ENCODE results near the gene BMPR1B. TPM values are rescaled to one million over a fixed set of nuclear protein-coding genes. Genes with fewer than 3 reads are reported as not detected.

The BMPR1B gene
- total RNA-seq, 3 donors from 2014 or later (not counting 1 experiment from before 2014, with no cell fraction given), result 0.25 TPM; not detected in 2

DNA sequence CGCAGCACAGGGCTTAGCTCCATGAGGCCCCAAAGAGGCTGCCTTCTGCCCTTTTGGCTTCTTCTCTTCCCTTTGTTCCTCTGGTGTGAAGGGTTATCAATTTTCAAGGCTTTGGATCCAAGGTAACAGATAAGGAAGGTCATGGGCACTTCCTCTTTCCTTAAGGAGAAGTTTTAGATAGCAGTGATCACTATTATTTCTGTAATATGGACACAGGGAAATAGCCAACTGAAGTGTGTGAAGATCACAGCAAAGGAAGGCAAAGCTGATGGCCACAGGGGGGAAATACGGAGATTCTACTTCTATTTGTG, 424.2 kb downstream of the BMPR1B start:
- H3K4me1 Mint-ChIP-seq, result no peaks in the 10 kb centered on the region
- 42% methylated on average over 2 of the region's 2 CpGs for WGBS (ENCODE audit: insufficient coverage)
- H3K27ac ChIP-seq (ENCODE audit: low read length), result no peak overlapping the region

DNA sequence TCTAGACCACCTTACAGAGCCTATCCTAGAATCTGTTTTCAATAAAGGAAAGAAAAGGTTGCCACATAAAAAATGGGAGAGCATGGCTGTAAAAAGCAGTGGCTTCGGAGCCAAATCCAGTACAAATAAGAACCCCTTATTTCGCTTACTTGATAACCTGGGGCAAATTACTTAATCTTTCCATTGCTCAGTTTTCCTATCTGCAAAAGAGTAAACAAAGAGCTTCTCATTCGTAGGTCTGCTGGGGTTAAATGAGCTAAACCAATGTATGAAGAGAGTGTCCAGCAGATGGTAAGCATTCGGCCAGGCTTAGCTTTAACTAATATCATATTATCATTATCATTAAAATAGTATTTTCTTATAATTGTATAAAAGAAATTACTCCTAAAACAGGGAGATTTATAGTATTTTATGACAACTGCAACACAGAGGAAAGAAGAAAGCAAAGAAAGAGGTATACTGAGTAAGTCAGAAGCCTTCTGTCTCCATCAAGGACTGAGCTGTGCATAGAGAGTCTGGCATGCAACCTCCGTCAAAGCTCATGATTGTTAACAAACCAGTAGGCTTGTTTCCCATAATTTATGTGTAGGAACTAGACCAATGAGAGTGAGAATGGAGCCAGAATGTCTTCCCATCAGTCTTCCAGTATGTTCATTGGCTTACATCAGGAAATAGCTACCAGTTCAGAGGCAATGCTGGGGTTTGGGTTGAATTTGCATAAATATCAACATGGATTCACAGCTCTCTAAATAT, 426.1 kb downstream of the BMPR1B start:
- no peak overlapping the region for H3K27ac ChIP-seq (ENCODE audit: low read length)
- DNase-seq (no peak), ATAC-seq (no peak)
- H3K4me1 Mint-ChIP-seq, result no peaks in the 10 kb centered on the region
- H3K36me3 ChIP-seq (ENCODE audit: control insufficient read depth, insufficient read depth, low read length), result no peaks in the 10 kb centered on the region
- H3K36me3 Mint-ChIP-seq, result no peaks in the 10 kb centered on the region
- H3K27ac Mint-ChIP-seq, result no peak overlapping the region
- no peak overlapping the region for H3K4me3 ChIP-seq (ENCODE audit: low read length)
- intact Hi-C loops (cut with micrococcal nuclease), result no loop called here
- H3K9me3 Mint-ChIP-seq, result no peaks in the 10 kb centered on the region
- 92% methylated on average over 3 of the region's 5 CpGs for WGBS (ENCODE audit: insufficient coverage)
- TF ChIP-seq, protein P1, sequence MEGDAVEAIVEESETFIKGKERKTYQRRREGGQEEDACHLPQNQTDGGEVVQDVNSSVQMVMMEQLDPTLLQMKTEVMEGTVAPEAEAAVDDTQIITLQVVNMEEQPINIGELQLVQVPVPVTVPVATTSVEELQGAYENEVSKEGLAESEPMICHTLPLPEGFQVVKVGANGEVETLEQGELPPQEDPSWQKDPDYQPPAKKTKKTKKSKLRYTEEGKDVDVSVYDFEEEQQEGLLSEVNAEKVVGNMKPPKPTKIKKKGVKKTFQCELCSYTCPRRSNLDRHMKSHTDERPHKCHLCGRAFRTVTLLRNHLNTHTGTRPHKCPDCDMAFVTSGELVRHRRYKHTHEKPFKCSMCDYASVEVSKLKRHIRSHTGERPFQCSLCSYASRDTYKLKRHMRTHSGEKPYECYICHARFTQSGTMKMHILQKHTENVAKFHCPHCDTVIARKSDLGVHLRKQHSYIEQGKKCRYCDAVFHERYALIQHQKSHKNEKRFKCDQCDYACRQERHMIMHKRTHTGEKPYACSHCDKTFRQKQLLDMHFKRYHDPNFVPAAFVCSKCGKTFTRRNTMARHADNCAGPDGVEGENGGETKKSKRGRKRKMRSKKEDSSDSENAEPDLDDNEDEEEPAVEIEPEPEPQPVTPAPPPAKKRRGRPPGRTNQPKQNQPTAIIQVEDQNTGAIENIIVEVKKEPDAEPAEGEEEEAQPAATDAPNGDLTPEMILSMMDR (IDR thresholded peaks at IDR 0.05), result no peak
- no peaks in the 10 kb centered on the region for H3K4me1 ChIP-seq (ENCODE audit: control insufficient read depth, insufficient read depth, low read length)
- H3K4me3 Mint-ChIP-seq, result no peak overlapping the region
- H3K27me3 ChIP-seq (ENCODE audit: control insufficient read depth, insufficient read depth, low read length), result no peaks in the 10 kb centered on the region
- H3K27me3 Mint-ChIP-seq (ENCODE audit: low read depth in 2 of 2), result no peaks in the 10 kb centered on the region
- H3K9me3 ChIP-seq (ENCODE audit: control insufficient read depth, insufficient read depth, low read length), result no peaks in the 10 kb centered on the region

More for the DNA sequence above, 424.2 kb downstream of the BMPR1B start:
- H3K36me3 ChIP-seq (ENCODE audit: control insufficient read depth, insufficient read depth, low read length), result no peaks in the 10 kb centered on the region
- TF ChIP-seq, protein P1 (IDR thresholded peaks at IDR 0.05), result no peak
- Mint-ChIP-seq H3K27ac (no peak overlapping the region), H3K9me3 (no peaks in the 10 kb centered on the region), H3K36me3 (no peaks in the 10 kb centered on the region), H3K27me3 (ENCODE audit: low read depth in 2 of 2) (peaks cover 0 to 2% of the 10 kb centered on the region in 2 donors), H3K4me3 (no peak overlapping the region)
- no peaks in the 10 kb centered on the region for H3K4me1 ChIP-seq (ENCODE audit: control insufficient read depth, insufficient read depth, low read length)
- H3K9me3 ChIP-seq (ENCODE audit: control insufficient read depth, insufficient read depth, low read length), result no peaks in the 10 kb centered on the region
- ATAC-seq (no peak), DNase-seq (no peak)
- no peak overlapping the region for H3K4me3 ChIP-seq (ENCODE audit: low read length)
- intact Hi-C loops (cut with micrococcal nuclease), result no loop called here
- no peaks in the 10 kb centered on the region for H3K27me3 ChIP-seq (ENCODE audit: control insufficient read depth, insufficient read depth, low read length)

DNA sequence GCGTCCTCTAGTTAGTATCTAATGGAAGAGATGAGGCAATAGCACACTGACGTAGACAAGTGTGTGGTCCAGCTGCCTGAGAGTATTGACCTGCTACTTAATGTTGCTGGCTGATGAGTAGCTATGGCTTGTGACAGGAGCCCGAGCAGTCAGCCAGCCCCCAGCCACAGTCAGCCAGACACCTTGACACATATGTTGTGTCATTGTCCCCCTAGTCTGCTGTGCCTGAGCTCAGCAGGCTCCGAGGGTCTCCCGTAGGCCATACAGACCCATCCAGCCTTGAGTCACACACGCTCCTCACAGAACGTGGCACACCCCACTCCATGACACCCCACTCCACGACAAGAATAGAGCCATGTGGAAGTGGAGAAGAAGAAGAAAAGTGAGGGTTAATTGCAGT, 428.9 kb downstream of the BMPR1B start:
- Mint-ChIP-seq H3K4me1 (no peaks in the 10 kb centered on the region), H3K27me3 (ENCODE audit: low read depth in 2 of 2) (no peaks in the 10 kb centered on the region), H3K36me3 (no peaks in the 10 kb centered on the region), H3K27ac (no peak overlapping the region), H3K9me3 (no peaks in the 10 kb centered on the region), H3K4me3 (no peak overlapping the region)
- no peaks in the 10 kb centered on the region for H3K36me3 ChIP-seq (ENCODE audit: control insufficient read depth, insufficient read depth, low read length)
- intact Hi-C loops (cut with micrococcal nuclease), result no loop called here
- H3K27me3 ChIP-seq (ENCODE audit: control insufficient read depth, insufficient read depth, low read length), result no peaks in the 10 kb centered on the region
- 95% methylated on average over 5 of the region's 8 CpGs for WGBS (ENCODE audit: insufficient coverage)
- H3K9me3 ChIP-seq (ENCODE audit: control insufficient read depth, insufficient read depth, low read length), result no peaks in the 10 kb centered on the region
- DNase-seq (no peak), ATAC-seq (no peak)
- no peaks in the 10 kb centered on the region for H3K4me1 ChIP-seq (ENCODE audit: control insufficient read depth, insufficient read depth, low read length)
- TF ChIP-seq, protein P1 (IDR thresholded peaks at IDR 0.05), result no peak
- no peak overlapping the region for H3K27ac ChIP-seq (ENCODE audit: low read length)
- H3K4me3 ChIP-seq (ENCODE audit: low read length), result no peak overlapping the region

All from natural killer cell (primary cell).